ENCODE data around the gene TNFRSF25.
"Not testable (repeated sequence)": the region's sequence is repeated elsewhere in the genome, so short reads cannot be mapped to it uniquely, and the experiment has no call there.

Gene TNFRSF25

DNA sequence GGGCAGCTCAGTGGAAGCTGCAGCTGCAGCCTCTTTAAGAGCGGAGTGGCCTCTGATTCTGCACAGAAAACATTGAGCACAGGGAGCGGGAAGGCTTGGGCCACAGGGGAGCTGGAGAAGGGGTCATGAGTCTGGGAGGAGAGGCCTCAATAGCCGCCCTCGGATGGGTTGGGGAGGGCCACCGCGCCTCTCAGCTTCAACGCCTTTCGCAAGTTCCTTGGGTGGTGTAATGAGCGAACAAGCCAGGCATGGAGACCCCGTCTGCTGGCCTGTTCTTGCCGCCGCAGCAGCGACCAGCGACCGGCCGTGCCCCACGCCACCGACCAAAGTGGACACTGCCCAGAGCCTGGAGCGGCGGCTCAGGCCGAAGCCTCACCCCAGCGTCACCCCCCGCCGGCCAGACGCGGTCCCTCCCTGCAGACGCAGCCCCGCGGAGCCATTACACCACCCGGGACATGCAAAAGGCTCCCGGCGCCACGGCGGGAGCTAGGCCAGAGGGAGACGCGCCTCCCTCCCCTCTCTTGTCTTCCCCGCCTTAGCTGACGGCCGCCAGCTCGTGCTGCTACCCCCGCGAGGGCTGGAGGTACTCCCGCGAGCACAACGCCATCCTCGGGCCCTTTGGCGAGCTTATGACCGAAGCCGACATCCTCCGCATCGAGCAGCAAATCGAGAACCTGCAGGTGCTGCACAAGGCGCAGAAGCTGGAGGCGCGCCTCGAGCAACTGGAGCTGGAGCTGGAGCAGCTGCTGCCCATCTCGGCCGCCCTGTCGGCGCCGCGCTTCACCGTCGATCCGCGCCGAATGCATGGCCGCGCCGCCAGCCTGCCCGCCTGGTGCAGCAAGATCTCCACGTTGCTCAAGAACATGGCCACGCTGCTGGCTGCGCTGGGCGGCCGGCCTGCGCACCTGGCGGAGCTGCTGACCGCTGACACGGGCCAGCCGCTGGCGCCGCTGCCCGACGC is 11.8 kb downstream of the TNFRSF25 start:
- not testable (repeated sequence) for DNase-seq

DNA sequence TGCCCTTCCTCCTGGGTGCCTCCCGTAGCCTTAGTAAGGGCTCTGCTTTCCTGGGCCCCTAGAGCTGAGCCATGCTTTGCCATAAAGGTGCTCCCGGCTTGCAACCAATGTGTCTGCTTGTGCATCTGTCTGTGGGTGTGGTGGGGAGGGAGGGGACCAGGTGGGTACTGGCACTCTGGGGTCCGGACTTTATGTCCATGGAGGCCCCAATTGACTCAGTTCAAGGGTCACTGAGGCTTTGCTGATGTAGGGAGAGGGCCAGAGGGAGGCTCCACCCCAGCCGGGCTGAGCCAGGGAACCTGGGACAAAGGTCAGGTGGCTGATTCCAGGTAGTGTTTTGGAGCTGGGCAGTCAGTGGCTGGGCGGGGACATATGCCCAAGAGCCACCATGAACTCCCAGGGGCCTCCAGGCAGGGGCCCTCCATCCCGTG is 15.0 kb downstream of the TNFRSF25 start:
- no peak for DNase-seq

DNA sequence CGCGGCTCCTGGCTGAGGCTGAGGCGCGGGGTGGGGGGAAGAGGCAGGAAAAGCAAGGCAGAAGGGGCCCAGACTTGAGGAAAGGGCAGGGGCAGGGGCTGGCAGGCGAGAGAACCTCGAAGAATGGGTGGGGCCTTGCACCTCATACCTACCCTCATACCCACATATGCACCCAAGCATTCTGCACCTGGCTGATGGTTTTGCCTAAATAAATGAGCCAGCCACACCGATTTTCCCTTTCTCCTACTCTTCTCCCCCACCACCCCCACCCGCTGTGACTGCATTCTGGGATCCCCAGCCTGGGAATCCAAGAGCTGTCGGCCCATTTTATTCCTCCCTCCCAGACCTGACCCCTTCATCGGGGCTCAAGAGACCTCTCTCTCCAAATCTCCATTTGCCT is 15.5 kb downstream of the TNFRSF25 start:
- DNase-seq = not testable (repeated sequence)

GRCh38 chr1:6450005-6450450 is 15.9 kb downstream of the TNFRSF25 start:
- DNase-seq = no peak

DNA sequence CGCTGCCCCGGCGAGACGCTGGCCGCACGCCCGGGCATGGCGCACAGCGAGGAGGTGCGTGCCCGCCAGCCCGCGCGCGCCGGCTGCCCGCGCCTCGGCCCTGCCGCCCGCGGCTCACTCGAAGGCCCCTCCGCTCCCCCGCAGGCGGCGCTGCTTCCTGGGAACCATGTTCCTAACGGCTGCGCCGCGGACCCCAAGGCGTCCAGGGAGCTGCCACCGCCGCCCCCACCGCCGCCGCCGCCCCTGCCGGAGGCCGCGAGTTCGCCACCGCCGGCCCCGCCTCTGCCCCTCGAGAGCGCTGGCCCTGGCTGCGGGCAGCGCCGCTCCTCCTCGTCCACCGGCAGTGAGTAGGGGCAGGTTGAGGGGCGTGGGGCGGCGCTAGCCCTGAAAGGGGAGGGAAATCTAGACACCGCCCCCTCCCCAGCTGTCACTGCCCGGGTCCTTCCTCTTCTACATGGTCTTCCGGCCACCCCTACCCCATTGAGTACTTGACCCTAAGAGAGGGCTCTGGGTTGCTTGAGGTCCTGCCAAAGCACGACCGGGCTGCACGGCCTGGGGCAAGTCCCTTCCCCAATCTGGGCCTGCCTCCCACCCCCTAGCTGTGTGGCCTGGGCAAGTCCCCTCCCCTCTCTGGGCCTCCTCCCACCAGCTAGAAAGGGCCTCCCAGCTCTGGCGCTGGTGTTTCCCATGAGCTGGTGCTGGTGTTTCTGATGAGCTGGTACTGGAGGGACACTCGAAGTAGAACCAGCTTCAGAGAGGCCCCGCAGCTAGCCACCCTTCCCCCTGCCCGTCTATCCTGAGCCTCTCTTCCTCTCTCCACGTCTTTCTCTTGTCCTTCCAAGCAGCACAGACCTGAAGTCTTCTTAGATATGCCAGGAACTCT is 17.0 kb downstream of the TNFRSF25 start:
- peak; percentile 17 for DNase-seq

- no peak for DNase-seq
These were observed 17.9 kb downstream of the TNFRSF25 start for GRCh38 chr1:6447818-6448748.

GRCh38 chr1:6447016-6447817 is 18.8 kb downstream of the TNFRSF25 start:
- DNase-seq = no peak

DNA sequence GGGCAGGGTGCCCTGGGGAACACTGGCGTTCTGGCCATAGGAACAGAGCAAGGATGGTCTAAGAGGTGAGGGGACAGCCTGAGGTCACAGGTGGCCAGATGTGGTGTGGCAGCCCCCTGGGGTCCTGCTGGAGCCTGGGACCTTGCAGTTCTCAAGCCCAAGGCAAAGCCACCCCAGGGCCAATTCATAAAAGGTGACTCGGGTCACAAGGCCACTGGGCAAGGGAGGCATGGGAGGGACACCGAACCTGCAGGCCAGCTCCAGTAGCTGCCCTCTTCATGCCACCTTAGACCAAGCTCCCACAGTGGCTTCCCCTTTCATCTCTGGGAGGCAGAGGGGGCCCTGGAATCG is 19.3 kb downstream of the TNFRSF25 start:
- no peak for DNase-seq

- DNase-seq = not testable (repeated sequence)
These were observed 20.0 kb downstream of the TNFRSF25 start for GRCh38 chr1:6445929-6446328.

DNA sequence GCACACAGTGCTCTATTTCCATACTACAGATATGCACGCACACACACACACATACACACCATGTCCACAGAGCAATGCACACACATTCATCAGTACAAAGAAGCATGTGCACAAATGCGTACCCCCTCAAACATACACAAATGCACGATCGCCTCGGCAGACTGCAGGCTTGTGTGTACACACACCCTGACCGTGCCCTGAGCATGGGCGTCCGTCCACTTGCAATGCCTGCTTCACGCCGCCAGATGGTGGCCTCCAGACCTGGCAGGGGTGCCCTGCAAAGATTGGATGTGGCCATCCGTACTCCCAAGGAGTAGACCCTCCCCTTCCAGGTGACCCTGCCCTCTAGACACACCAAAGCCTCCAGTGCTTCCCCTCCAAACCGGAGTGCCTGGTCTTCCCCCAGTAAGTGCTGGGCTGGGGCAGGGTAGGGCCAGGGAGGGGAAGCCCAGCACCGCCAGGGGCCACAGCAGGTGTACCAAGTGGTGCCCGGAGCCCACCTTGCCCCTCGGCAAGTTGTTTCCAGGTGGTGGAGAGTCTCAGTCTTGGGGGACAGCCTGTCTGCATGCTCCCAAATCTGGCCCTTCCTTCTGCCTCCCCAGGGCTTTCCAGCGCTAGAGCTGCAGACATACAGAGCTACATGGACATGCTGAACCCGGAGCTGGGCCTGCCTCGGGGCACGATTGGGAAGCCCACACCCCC is 20.8 kb downstream of the TNFRSF25 start:
- DNase-seq = no peak

DNA sequence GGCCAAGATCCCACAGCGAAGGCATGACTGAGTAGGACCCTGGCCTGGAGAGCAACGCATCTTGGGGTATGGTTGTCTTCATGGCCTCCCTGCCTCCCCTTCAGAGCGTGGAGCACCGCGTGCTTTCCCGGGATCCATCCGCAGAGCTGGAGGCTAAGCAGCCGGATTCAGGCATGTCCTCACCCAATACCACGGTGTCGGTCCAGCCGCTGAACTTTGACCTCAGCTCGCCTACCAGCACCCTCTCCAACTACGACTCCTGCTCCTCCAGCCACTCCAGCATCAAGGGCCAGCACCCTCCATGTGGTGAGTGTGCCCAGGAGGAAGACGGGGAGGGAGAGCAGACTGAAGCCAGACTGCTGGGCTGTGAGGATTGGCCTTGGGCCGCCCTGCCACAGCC is 21.6 kb downstream of the TNFRSF25 start:
- DNase-seq = no peak

DNA sequence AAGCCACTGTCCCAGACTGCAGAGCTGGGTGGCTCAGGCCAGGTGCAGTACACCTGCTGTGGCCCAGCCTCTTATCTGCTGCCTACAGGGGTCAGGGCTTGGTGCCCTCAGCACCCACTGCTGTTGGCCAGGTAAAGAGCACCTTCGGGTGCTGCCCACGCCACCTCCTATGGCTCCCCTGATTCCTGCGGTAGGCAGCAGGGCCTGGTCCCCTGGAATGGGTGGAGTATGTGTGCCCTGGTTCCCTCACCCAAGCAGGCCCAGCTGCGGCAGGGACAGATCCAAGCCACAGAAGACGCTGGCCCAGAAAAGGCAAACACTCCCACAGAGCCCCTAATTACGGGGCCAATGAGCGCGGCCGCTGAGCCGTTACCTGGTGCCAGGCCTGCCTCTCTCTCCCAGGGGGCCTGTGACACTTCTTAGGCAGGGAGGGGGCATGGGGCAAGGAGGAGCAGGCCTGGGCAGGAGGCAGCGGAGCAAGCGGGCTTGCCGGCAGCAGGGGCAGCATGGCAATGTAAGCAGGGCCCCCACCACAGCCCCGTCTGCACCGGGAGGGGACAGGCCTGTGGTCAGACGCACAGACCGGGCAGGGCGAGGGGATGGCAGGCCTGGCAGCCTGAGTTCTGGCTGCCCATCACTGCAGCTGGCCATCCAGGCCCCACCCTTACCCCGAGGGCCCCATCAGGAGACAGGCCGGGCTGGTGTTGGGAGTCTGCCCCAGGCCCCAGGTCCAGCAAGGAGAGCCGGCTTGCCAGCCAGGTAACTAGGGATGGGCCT is 22.4 kb downstream of the TNFRSF25 start:
- DNase-seq = no peak

DNA sequence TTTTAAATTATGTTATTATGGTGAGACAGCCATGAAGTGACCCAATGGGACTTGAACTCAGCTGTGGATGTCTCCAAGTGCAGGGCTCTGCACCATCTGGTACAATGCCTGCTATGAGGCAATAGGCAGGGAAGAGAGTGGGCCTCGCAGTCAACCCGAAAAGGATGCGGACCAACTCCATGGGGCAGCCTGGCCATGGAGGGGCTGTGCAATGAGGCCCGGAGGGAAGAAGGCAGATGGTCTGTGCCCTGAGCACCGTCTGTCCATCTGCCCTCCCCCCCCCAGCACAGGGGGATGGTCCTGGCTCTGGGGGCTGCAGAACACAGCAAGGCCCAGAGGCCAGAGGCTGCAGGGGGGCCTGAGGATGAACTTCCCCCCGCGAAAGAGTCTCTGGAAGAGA is 24.4 kb downstream of the TNFRSF25 start:
- DNase-seq = no peak

- DNase-seq = peak; percentile 43
These were observed 25.5 kb downstream of the TNFRSF25 start for GRCh38 chr1:6440198-6441126.

- peak; percentile 39 for DNase-seq
These were observed 27.9 kb downstream of the TNFRSF25 start for GRCh38 chr1:6438047-6438525.

DNA sequence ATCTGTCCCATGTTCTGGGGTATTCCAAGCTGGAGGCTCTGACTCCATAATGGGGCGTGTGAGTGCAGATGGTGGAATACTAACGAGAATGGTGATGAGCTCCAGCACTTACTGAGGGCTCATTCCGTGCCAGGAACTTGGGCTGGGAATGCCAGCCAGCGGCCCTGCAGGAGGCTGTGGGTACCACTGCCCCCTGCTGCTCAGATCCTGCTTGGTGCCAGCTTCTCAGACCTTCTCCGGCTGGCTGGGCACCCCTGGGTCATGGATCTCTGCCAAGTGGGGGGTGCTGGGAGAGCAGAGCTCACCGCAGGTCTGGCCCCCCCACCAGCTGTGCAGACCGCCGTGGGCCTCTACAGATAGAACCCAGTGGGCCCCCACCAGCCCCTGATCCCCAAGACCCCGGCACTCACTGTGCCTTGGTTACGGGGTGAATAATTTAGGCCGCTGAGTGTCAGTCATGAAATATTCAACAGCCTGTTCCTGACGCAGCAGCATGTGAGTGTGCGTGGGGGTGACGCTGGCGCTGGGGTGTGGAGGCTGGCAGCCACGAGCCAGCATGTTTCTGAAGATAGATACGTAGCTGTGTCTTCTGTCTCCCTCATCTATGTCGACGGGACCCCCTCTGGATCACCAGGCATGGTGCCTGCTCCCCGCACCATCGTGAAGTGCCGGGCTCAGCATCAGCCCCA is 28.8 kb downstream of the TNFRSF25 start:
- DNase-seq = not testable (repeated sequence)

- DNase-seq = not testable (repeated sequence)
These were observed 29.7 kb downstream of the TNFRSF25 start for GRCh38 chr1:6436277-6436676.

- no peak for DNase-seq
These were observed 30.4 kb downstream of the TNFRSF25 start for GRCh38 chr1:6435547-6435946.

Measured in fibroblast of skin of scalp (primary cell).